ENCODE results near the gene RNF225. TPM values are rescaled to one million over a fixed set of nuclear protein-coding genes. Genes with fewer than 3 reads are reported as not detected.

Gene RNF225
- total and polyA plus RNA-seq, 2 donors (not counting 3 experiments of a cell fraction or from before 2014, with no cell fraction given) = 0.58 TPM; not detected in 1

GRCh38 chr19:58407658-58408151 is 12.2 kb downstream of the RNF225 start:
- no peaks in the 10 kb centered on the region for H4K20me1 ChIP-seq (replicated peaks; ENCODE audit: control insufficient read depth, extremely low read depth, insufficient read depth, low read length)
- dilution Hi-C loops (cut with MboI; ENCODE audit: extremely low pct_ligation_motif_present, low sequenced_read_pairs) = no loop called here
- CTCF ChIA-PET = interaction anchor here (1.0 kb wide), 1 partner anchor 45 kb away, joined by 3 read pairs; the partner anchor contains the start of gene ZNF497
- H3K4me2 ChIP-seq (ENCODE audit: insufficient read depth, low read length) = peak overlapping the region; percentile 53
- peak overlapping the region; percentile 49 for H3K9ac ChIP-seq (replicated peaks; ENCODE audit: extremely low read depth, insufficient read depth, low read length)
- peaks cover 10% of the 10 kb centered on the region for H3K79me2 ChIP-seq (ENCODE audit: control insufficient read depth, insufficient read depth, low read length)
- peak overlapping the region; percentile 84 for H2AFZ ChIP-seq (ENCODE audit: low read depth, low read length)
- H3K4me1 ChIP-seq (ENCODE audit: control insufficient read depth, extremely low read depth, insufficient read depth, low read length) = peaks cover 15% of the 10 kb centered on the region
- FAIRE-seq (peak; percentile 18), DNase-seq (ENCODE audit: low read depth, low spot score) (no peak)
- POLR2A ChIA-PET = interaction anchor here (1.0 kb wide), 1 partner anchor 32 kb away, joined by 3 read pairs; the partner anchor contains the start of gene ZNF132
- H3K4me3 ChIP-seq (replicated peaks in 1 of 3; ENCODE audit: insufficient read depth in 1 of 3, low read depth in 1 of 3, low read length in 3 of 3) = peak overlapping the region; percentile 51 to 93 (median 66)
- TF ChIP-seq FOS (IDR thresholded peaks at IDR 0.05; ENCODE audit: borderline replicate concordance, insufficient read depth, low read length) = no peak
- H3K36me3 ChIP-seq (ENCODE audit: control insufficient read depth in 2 of 2, extremely low read depth in 1 of 2, insufficient read depth in 2 of 2, low read length in 2 of 2) = no peaks in the 10 kb centered on the region
- no peaks in the 10 kb centered on the region for H3K9me3 ChIP-seq (replicated peaks; ENCODE audit: control insufficient read depth, insufficient read depth, low read length)
- no TSS peak for BruUV-seq (replicated peaks)
- intact Hi-C loops (cut with micrococcal nuclease) = loop anchor here (1.0 to 2.0 kb wide), 8 partner anchors 33 to 225 kb away; partner anchors contain the start of genes ZNF132, ZNF274, ZNF324B and ZNF497
- H3K9me1 ChIP-seq (replicated peaks; ENCODE audit: control insufficient read depth, extremely low read depth, insufficient read depth, low read length) = no peaks in the 10 kb centered on the region
- H3K27me3 ChIP-seq (ENCODE audit: control insufficient read depth in 2 of 2, insufficient read depth in 2 of 2, low read length in 2 of 2) = no peaks in the 10 kb centered on the region
- H3K27ac ChIP-seq (ENCODE audit: insufficient read depth, low read depth, low read length) = peak overlapping the region; percentile 27

- Histone ChIP-seq H3K27me3 (ENCODE audit: control insufficient read depth in 2 of 2, insufficient read depth in 2 of 2, low read length in 2 of 2) (no peaks in the 10 kb centered on the region), H4K20me1 (replicated peaks; ENCODE audit: control insufficient read depth, extremely low read depth, insufficient read depth, low read length) (no peaks in the 10 kb centered on the region), H3K4me3 (replicated peaks in 1 of 3; ENCODE audit: insufficient read depth in 1 of 3, low read depth in 1 of 3, low read length in 3 of 3) (peak within 1 kb of the TSS; percentile 51 to 93 (median 66)), H3K9ac (replicated peaks; ENCODE audit: extremely low read depth, insufficient read depth, low read length) (peak within 1 kb of the TSS; percentile 49), H3K27ac (ENCODE audit: insufficient read depth, low read depth, low read length) (peak within 1 kb of the TSS; percentile 27), H3K9me1 (replicated peaks; ENCODE audit: control insufficient read depth, extremely low read depth, insufficient read depth, low read length) (no peaks in the 10 kb centered on the region), H2AFZ (ENCODE audit: low read depth, low read length) (peak within 1 kb of the TSS; percentile 84), H3K36me3 (ENCODE audit: control insufficient read depth in 2 of 2, extremely low read depth in 1 of 2, insufficient read depth in 2 of 2, low read length in 2 of 2) (no peaks in the 10 kb centered on the region), H3K79me2 (ENCODE audit: control insufficient read depth, insufficient read depth, low read length) (peaks cover 10% of the 10 kb centered on the region), H3K4me1 (ENCODE audit: control insufficient read depth, extremely low read depth, insufficient read depth, low read length) (peaks cover 15% of the 10 kb centered on the region), H3K4me2 (ENCODE audit: insufficient read depth, low read length) (peak within 1 kb of the TSS; percentile 53), H3K9me3 (replicated peaks; ENCODE audit: control insufficient read depth, insufficient read depth, low read length) (no peaks in the 10 kb centered on the region)
- POLR2A ChIA-PET = interaction anchor here (0.6 to 1.0 kb wide), 3 partner anchors 32 to 492 kb away, joined by 3 to 4 read pairs (median 3); partner anchors contain the start of genes ZNF132, ZNF417 and ZNF497
- DNase-seq (ENCODE audit: low read depth, low spot score) = peak; percentile 94
- CTCF ChIA-PET = interaction anchor here (0.8 to 2.1 kb wide), 3 partner anchors 8 to 46 kb away, joined by 3 to 4 read pairs (median 4); partner anchors contain the start of gene ZNF497
- dilution Hi-C loops (cut with MboI; ENCODE audit: extremely low pct_ligation_motif_present, low sequenced_read_pairs) = no loop called here
- peak; percentile 99 for FAIRE-seq
- intact Hi-C loops (cut with micrococcal nuclease) = loop anchor here (1.0 to 2.0 kb wide), 8 partner anchors 32 to 226 kb away; partner anchors contain the start of genes ZNF132, ZNF274, ZNF324B and ZNF497
- TF ChIP-seq MAX (IDR thresholded peaks at IDR 0.05; ENCODE audit: insufficient read depth, insufficient read length) (peak; percentile 46), FOS (IDR thresholded peaks at IDR 0.05; ENCODE audit: borderline replicate concordance, insufficient read depth, low read length) (no peak), CTCF (IDR thresholded peaks at IDR 0.05; ENCODE audit: extremely low read depth in 1 of 2, insufficient read depth in 1 of 2, low read depth in 1 of 2, low read length in 2 of 2) (peak in 1 of 2 donors; percentile 33), MYC (IDR thresholded peaks at IDR 0.05; ENCODE audit: low read depth, low read length) (no peak), POLR2AphosphoS5 (IDR thresholded peaks at IDR 0.05; ENCODE audit: insufficient read depth, low read depth, low read length) (peak; percentile 90), EZH2 (IDR thresholded peaks at IDR 0.05; ENCODE audit: borderline replicate concordance, low read depth, low read length, severe bottlenecking) (no peak), GATA2 (IDR thresholded peaks at IDR 0.05; ENCODE audit: insufficient read depth, insufficient read length, low read depth, low read length) (no peak), POLR2A (IDR thresholded peaks at IDR 0.05; ENCODE audit: low read depth, low read length) (peak; percentile 97), JUN (IDR thresholded peaks at IDR 0.05; ENCODE audit: borderline replicate concordance, insufficient read depth, insufficient read length, low read depth) (no peak)
- BruUV-seq (replicated peaks) = TSS peak; percentile 69
Observed at GRCh38 chr19:58408152-58409009, 12.9 kb downstream of the RNF225 start, which contains the start of gene ZNF584. Gene ZNF584, plus strand, starts transcription at chr19:58408649. Its CDS starts 499 bp downstream, at chr19:58409148.

Measured in endothelial cell of umbilical vein (primary cell).